ENCODE data around the gene LYRM4.
A peak's percentile ranks its signal among the peaks of the same experiment; 100 is the strongest.

Gene LYRM4

GRCh38 chr6:5279891-5280338, 19.2 kb upstream of the LYRM4 start:
- DNase-seq: no peak

GRCh38 chr6:5278565-5279120, 17.9 kb upstream of the LYRM4 start:
- DNase-seq: no peak

GRCh38 chr6:5278047-5278446, 17.3 kb upstream of the LYRM4 start:
- DNase-seq: no peak

- no peak for DNase-seq
These were observed 16.8 kb upstream of the LYRM4 start for GRCh38 chr6:5277589-5277988.

GRCh38 chr6:5276581-5276980, 15.8 kb upstream of the LYRM4 start:
- DNase-seq: no peak

GRCh38 chr6:5275497-5275896, 14.7 kb upstream of the LYRM4 start:
- no peak for DNase-seq

GRCh38 chr6:5274231-5274630, 13.5 kb upstream of the LYRM4 start:
- DNase-seq: no peak

GRCh38 chr6:5271926-5272325, 11.2 kb upstream of the LYRM4 start:
- no peak for DNase-seq

- no peak for DNase-seq
These were observed 9.4 kb upstream of the LYRM4 start for GRCh38 chr6:5270093-5270680.

GRCh38 chr6:5266423-5266822, 5.7 kb upstream of the LYRM4 start:
- DNase-seq: no peak

- DNase-seq: no peak
These were observed 877 bp upstream of the LYRM4 start for GRCh38 chr6:5261545-5262109.

- DNase-seq: peak; percentile 6 to 16
These were observed 584 bp downstream of the LYRM4 start for GRCh38 chr6:5260111-5260620.

- DNase-seq: no peak
These were observed 1.3 kb downstream of the LYRM4 start for GRCh38 chr6:5259428-5259827.

- DNase-seq: no peak
These were observed 3.4 kb downstream of the LYRM4 start for GRCh38 chr6:5257400-5257799.

- no peak for DNase-seq
These were observed 3.8 kb downstream of the LYRM4 start for GRCh38 chr6:5256952-5257351.

- DNase-seq: no peak
These were observed 9.8 kb downstream of the LYRM4 start for GRCh38 chr6:5250911-5251310.

- DNase-seq: no peak
These were observed 10.3 kb downstream of the LYRM4 start for GRCh38 chr6:5250451-5250850.

- no peak for DNase-seq
These were observed 11.2 kb downstream of the LYRM4 start for GRCh38 chr6:5249451-5250122.

GRCh38 chr6:5248302-5249098, 12.2 kb downstream of the LYRM4 start:
- no peak for DNase-seq

- DNase-seq: no peak
These were observed 13.5 kb downstream of the LYRM4 start for GRCh38 chr6:5247201-5247600.

GRCh38 chr6:5246141-5247097, 14.3 kb downstream of the LYRM4 start:
- DNase-seq: no peak

- no peak for DNase-seq
These were observed 17.7 kb downstream of the LYRM4 start for GRCh38 chr6:5243069-5243468.
